Urothelium cell line (cell line): Measurements from ENCODE around the gene ASXL1.
"Not testable (repeated sequence)": the region's sequence is repeated elsewhere in the genome, so short reads cannot be mapped to it uniquely, and the experiment has no call there.

ENCODE experiments used
- DNase-seq: peaks from one replicate; pipeline ENCODE4 v3.0.0; 2011; ENCODE audit warnings: low spot score, mixed read lengths
- FAIRE-seq: peaks from 2 replicates; lab custom pipeline; 2011; peaks lifted over from hg19 to GRCh38; lab: Jason Lieb, UNC

ASXL1 gene

GRCh38 chr20:32358883-32359632 lies 927 bp downstream of the ASXL1 start:
- peak; percentile 89 for DNase-seq
- FAIRE-seq: no peak

DNA sequence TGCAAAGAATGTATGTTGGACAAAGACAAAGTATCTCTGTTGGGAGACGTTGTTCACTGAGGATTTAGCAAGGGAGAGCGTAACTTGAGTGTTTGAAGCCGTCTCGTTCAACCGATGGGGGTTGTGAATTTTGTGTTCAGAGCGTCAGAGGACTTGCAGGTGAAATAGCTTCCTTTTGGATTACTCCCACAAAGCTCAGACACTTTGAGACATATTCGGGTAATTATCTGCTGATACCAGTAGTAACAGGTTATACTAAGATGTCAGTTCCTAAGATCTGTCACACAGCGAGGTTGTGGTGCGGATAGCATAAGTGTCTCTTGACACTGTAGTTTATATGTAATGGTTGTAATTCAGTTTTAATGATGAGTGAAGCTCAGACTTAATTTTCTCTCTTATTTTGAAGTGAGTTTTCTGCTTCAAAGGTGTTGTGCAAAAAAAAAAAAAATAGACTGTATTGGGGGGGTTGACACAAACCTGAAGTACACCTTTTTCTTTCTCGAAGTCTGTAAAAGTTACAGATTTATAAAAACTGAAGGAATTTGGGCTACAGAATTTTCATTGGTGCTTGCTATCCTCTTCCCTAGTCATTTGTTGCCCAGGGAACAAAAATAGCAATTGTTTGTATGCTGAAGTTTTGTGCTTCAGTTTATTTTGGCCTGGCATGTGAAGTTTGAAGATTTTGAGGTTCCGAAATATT lies 1.7 kb downstream of the ASXL1 start:
- FAIRE-seq (no peak), DNase-seq (no peak)

- DNase-seq (no peak), FAIRE-seq (no peak)
These were observed 2.2 kb downstream of the ASXL1 start for GRCh38 chr20:32360333-32360634.

- DNase-seq: no peak
- FAIRE-seq: no peak
These were observed 4.8 kb downstream of the ASXL1 start for GRCh38 chr20:32362901-32363364.

DNA sequence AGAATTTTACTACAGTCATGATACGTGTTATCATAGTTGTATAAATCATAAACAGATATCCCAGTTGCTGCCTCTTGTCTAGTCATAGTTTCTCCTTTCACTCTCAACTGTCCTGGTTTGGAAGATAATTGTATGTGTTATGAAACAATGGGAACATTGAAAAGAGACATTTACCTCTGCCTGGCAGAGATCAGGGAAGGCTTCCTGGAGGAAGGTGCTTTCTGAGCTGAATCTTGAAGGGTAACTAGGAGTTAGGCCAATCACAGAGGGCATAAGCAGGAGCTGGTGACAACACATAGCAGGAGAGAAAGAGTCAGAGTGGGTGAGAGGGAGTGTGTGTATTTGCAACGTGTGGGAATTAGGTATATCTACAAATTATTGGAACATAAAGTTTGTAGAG lies 5.4 kb downstream of the ASXL1 start:
- DNase-seq: no peak
- no peak for FAIRE-seq

DNA sequence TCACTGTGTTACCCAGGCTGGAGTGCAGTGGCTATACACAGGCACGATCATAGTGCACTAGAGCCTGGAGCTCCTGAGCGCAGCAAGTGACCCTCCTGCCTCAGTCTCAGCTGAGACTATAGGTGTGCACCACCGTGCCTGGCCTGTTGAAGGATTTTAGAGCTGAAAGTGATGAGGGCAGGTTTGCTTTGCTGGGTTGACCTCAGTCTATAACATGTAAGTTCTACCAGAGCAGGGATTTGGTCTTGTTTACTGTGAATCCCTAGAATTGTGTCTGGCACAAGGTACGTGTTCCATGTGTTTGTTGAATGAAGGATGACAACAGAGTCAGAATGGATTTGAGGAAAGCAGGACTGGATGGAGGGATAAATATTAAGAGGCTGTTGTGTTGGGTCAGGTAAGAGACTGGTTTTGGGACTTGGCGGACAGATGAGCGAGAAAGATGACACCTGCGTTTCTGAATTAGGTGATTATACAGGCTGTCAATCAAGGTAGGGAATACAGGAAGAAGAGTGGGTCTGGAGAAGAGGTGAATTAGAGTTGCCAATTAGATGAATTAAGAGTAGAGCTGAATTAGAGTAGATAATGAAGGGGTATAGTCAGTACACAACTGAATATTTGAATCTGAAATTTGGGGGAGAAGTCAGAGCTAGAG lies 6.5 kb downstream of the ASXL1 start:
- DNase-seq (no peak), FAIRE-seq (no peak)

GRCh38 chr20:32365564-32365963 lies 7.4 kb downstream of the ASXL1 start:
- FAIRE-seq (no peak), DNase-seq (no peak)

GRCh38 chr20:32366380-32366779 lies 8.2 kb downstream of the ASXL1 start:
- DNase-seq (no peak), FAIRE-seq (no peak)

- no peak for DNase-seq
- FAIRE-seq: no peak
These were observed 10.2 kb downstream of the ASXL1 start for GRCh38 chr20:32368323-32368722.

- DNase-seq: no peak
- FAIRE-seq: no peak
These were observed 10.8 kb downstream of the ASXL1 start for GRCh38 chr20:32368925-32369324.

DNA sequence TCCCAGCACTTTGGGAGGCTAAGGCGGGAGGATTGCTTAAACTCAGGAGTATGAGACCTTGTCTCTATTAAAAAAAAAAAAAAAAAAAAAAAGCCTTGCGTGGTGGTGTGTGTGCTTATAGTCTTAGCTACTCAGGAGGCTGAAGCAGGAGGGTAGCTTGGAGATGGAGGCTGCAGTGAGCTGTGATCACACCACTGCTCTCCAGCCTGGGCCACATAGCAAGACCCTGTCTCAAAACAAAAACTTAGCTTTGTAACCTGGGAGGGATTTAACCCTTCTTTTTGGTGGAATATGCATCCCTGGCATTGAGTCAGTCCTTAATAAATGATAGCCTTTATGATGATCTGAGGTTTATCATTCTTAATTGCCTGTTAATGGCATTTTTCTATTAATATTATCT lies 12.8 kb downstream of the ASXL1 start:
- no peak for DNase-seq
- no peak for FAIRE-seq

GRCh38 chr20:32378461-32378860 lies 20.3 kb downstream of the ASXL1 start:
- DNase-seq (no peak), FAIRE-seq (no peak)

GRCh38 chr20:32380037-32380436 lies 21.9 kb downstream of the ASXL1 start:
- DNase-seq, FAIRE-seq: not testable (repeated sequence)

GRCh38 chr20:32380745-32381144 lies 22.6 kb downstream of the ASXL1 start:
- FAIRE-seq (no peak), DNase-seq (no peak)

DNA sequence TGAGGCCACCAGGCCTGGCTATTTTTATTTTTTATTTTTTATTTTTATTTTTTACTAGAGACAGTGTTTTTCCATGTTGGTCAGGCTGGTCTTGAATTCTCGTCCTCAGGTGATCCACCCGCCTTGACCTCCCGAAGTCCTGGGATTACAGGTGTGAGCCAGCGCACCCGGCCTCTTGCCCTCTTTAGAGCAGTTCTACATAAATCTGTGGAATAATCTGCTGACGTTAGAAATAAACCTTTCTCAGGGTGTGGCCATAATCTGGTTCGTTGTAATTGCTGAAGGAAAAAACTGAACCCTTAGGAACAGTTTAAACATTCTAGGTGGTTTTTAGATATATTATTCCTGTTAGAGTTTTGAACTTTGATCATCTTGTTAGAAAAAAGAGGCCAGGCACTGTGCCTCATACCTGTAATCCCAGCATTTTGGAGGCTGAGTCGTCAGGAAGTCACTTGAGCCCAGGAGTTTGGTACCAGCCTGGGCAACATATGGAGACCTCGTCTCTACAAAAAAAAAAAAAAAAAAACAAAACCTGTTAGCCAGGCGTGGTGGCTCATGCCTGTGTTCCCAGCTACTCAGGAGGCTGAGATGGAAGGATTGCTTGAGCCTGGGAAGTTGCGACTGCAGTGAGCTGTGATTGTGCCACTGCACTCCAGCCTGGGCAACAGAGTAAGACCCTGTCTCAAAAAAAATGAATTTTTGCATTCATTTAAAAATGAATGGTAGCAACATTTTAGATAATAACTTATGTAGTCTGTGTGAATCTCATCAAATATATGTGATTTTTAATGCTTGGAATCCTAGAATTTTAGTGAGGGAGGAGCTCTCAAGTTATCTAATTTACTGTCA lies 24.2 kb downstream of the ASXL1 start:
- FAIRE-seq: no peak

GRCh38 chr20:32383441-32383840 lies 25.3 kb downstream of the ASXL1 start:
- FAIRE-seq, DNase-seq: not testable (repeated sequence)

More for the DNA sequence above, 24.2 kb downstream of the ASXL1 start:
- DNase-seq: no peak

DNA sequence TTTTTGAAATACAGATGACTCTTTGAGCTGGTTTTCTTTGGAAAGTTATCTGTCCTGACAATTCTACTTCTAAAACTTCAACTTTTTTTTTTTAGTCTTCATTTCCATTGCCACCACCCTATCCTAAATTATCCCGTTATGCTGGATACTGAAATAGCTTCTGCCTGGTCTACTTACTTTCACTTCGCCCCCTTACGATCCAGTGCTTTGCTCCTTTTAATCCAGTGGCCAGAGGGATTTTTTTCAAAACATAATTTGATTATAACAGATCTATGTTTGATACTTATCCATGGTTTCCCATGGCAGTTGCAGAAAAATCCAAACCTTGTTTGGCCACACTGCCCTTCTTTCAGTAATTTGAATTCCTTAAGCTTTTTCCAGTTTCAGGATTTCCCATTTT lies 27.4 kb downstream of the ASXL1 start:
- no peak for DNase-seq

GRCh38 chr20:32386091-32386490 lies 28.0 kb downstream of the ASXL1 start:
- DNase-seq: no peak
- FAIRE-seq: no peak

More for the DNA sequence above, 27.4 kb downstream of the ASXL1 start:
- no peak for FAIRE-seq

DNA sequence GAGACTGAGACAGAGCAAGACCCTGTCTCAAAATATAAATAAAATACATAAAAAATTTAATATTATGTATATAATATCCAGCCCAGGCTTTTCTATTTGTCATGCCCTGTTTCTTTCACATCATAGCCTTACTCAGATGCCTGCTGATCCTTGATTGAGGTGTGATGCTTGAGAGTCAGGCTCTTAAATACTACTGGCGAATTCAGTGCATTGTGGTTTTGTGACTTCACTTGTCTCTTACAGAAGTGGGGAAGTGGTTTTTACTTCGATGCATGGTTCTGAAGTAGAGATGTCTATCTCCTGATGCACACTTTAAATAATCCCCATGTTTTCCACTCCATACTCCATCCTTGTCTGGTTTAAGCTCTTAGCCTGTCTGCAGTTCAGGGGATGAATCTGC lies 29.1 kb downstream of the ASXL1 start:
- FAIRE-seq: no peak
- DNase-seq: no peak

DNA sequence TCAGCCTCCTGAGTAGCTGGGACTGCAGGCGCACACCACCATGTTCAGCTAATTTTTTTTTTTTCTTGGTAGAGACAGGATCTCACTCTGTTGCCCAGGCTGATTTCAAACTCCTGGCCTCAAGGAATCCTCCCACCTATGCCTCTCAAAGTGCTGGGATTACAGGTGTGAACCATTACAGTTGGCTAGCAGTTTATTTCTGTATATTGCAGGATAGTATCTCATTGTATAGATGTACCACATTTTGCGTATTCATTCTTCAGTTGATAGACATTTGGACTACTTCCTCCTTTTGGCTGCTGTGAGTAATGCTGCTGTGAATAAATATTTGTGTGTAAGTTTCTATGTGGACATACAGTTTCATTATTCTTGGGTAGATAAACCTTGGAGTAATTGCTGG lies 32.9 kb downstream of the ASXL1 start:
- DNase-seq (no peak), FAIRE-seq (no peak)

- DNase-seq (no peak), FAIRE-seq (no peak)
These were observed 36.9 kb downstream of the ASXL1 start for GRCh38 chr20:32395066-32395465.
